H1 (cell line): Measurements from ENCODE around the gene MYH10. TPM values are rescaled to one million over a fixed set of nuclear protein-coding genes. Genes with fewer than 3 reads are reported as not detected.

Experiments
- CBX8 ChIP-seq: fragments of 300-800, 300-1000 bp; sonication (generic); IDR thresholded peaks from 2 replicates; pipeline ENCODE4 v1.7.1; 2016; ENCODE audit warnings: low read depth, low read length, borderline replicate concordance
- EZH2 ChIP-seq: fragments of 200-600 bp; sonication (generic); IDR thresholded peaks from 2 replicates; pipeline ENCODE4 v1.7.1; 2012; ENCODE audit warnings: low read depth, mild to moderate bottlenecking, moderate library complexity, low read length, inconsistent platforms; ENCODE audit not compliant: severe bottlenecking
- NANOG ChIP-seq: IDR thresholded peaks from 2 replicates; pipeline ENCODE4 v1.6.1; 2011; ENCODE audit warnings: low read length, low read depth, mild to moderate bottlenecking, inconsistent platforms; ENCODE audit not compliant: insufficient read depth, poor library complexity, severe bottlenecking
- SP1 ChIP-seq: IDR thresholded peaks from 2 replicates; pipeline ENCODE4 v1.6.1; 2011; ENCODE audit warnings: low read depth, low read length
- ZNF274 ChIP-seq: IDR thresholded peaks from 2 replicates; pipeline ENCODE4 v1.7.0; 2012; ENCODE audit warnings: low read length, borderline replicate concordance; ENCODE audit errors: extremely low read depth
- polyA plus RNA-seq, 7 experiments: library from polyadenylated mRNA; depleted of rRNA in 3 of 7; stranded (reverse) in 5 of 7; unstranded in 2 of 7; fragments of >200 nt in 5 of 7; fragments of 200-250 nt in 2 of 7; gene quantifications; 1 replicate in 5 of 7; 2 replicates in 1 of 7; 4 replicates in 1 of 7; pipeline versions ENCODE4 v1.2.1 to v1.2.3, GENCODE V29; 2011 to 2013; ENCODE audit warnings: missing spikeins in 2 of 7, mixed read lengths in 2 of 7
- total RNA-seq: library from RNA; stranded (reverse); fragmentation: NEBNext Ultra II Directional; extraction: Animal tissue kit (Norgen Biotek cat#: 25700); gene quantifications from 2 replicates; pipeline ENCODE4 v1.2.1, GENCODE V29; 2021
- TF ChIP-seq, protein P1 (sequence below): IDR thresholded peaks from 2 replicates; pipeline ENCODE4 v1.6.1; 2012; ENCODE audit warnings: inconsistent platforms

MYH10 gene
- total and polyA plus RNA-seq, 2 of the 8 experiments (the other 6 are each of a cell fraction or from before 2014, with no cell fraction given) = 64.1 to 289 TPM

DNA sequence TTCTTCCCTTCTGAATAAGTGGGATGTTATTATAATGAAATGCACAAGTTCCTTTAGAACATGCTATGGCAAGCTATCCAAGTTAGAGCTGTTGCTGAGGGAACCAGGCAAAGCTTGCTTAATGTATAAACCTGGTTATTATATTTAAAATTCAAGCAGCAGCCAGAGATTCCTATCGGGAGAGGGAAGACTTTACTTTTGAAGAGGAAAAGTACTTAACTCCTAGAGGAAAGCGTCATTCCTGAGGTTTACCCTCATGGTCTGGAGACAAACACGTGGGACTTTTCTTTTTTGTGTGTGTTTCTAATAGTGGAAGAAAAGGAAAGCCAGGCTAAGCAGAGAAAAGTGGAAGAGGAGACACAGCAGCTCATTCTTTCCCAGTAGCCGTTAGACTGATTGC lies 39.9 kb upstream of the MYH10 start (continued):
- no peak for TF ChIP-seq EZH2
- no peak for TF ChIP-seq SP1
- no peak for TF ChIP-seq ZNF274
- TF ChIP-seq NANOG = no peak
- TF ChIP-seq, protein P1, sequence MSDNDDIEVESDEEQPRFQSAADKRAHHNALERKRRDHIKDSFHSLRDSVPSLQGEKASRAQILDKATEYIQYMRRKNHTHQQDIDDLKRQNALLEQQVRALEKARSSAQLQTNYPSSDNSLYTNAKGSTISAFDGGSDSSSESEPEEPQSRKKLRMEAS = no peak
- no peak for TF ChIP-seq CBX8
